ENCODE data around the gene RDX.

The RDX gene

DNA sequence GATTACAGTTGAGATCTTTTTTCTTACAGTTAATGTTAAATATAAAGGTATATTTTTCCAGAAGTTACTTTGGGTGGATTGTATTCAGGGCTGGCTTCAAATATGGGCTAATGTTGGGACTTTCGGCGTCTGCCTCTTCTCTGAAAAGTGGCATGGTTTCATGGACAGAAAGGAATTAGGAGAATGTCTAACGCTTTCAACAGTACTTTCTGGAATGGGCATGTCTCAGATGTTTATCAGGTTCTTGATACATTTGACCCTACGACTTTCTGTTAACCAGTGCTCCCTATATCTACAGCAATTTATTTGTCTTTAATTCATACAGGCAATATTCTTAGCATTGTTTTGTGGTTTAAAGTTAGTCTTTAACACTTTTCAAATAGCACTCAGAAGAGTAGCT is 169.5 kb downstream of the RDX start:
- no peak for DNase-seq

DNA sequence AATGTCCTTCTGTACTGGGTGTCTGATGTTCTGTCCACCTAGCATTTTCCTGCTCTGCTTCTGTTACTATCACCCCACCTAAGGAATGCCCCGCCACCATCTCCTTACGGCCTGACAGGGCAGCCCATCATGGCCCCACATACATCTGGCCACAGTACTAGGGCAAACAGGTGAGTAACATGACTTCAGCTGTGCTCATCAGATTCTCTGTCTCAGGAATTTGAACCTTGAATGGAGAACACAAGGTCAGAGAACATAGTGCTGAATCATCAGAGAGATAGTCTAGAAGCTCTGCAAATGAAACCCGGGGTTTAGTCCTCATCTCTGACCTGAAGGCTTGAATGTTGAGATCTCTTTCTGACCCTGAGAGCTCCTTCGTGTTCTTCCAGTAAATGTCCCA is 170.8 kb downstream of the RDX start:
- DNase-seq: no peak

All from activated CD4-positive, alpha-beta T cell treated with anti-CD3 and anti-CD28 coated beads, Interleukin-2, amount 50 U/mL, for 4 hours (primary cell).